NCI-H187 (cell line): Measurements from ENCODE around the gene JSRP1.
A peak's percentile ranks its signal among the peaks of the same experiment; 100 is the strongest.
"Not testable (repeated sequence)": the region's sequence is repeated elsewhere in the genome, so short reads cannot be mapped to it uniquely, and the experiment has no call there.

Source experiments
- DNase-seq, 2 experiments: peaks; one replicate each; lab custom pipeline; 2025; lab: John Stamatoyannopoulos, UW

Gene JSRP1

GRCh38 chr19:2282062-2282861 lies 26.0 kb upstream of the JSRP1 start, which contains the start of gene PEAK3:
TSS of gene PEAK3 (minus strand) at chr19:2282175. CDS start at chr19:2280931, 1,244 bp downstream.
- DNase-seq: no peak

GRCh38 chr19:2281265-2282061 lies 25.2 kb upstream of the JSRP1 start:
- not testable (repeated sequence) for DNase-seq

GRCh38 chr19:2280633-2281264 lies 24.5 kb upstream of the JSRP1 start:
- no peak for DNase-seq

GRCh38 chr19:2278459-2279158 lies 22.4 kb upstream of the JSRP1 start:
- DNase-seq: no peak

GRCh38 chr19:2277138-2277537 lies 20.9 kb upstream of the JSRP1 start:
- DNase-seq: no peak

- DNase-seq: no peak
Measured at GRCh38 chr19:2276429-2276986, 20.3 kb upstream of the JSRP1 start.

GRCh38 chr19:2275588-2276428 lies 19.6 kb upstream of the JSRP1 start:
- DNase-seq: no peak

- DNase-seq: peak; percentile 52 to 68
Measured at GRCh38 chr19:2274931-2275535, 18.8 kb upstream of the JSRP1 start.

- DNase-seq: no peak
Measured at GRCh38 chr19:2274185-2274711, 18.0 kb upstream of the JSRP1 start.

GRCh38 chr19:2273356-2274184 lies 17.4 kb upstream of the JSRP1 start:
- peak; percentile 51 to 85 for DNase-seq

GRCh38 chr19:2271234-2272103 lies 15.3 kb upstream of the JSRP1 start:
- no peak for DNase-seq

GRCh38 chr19:2270423-2271233 lies 14.4 kb upstream of the JSRP1 start:
- peak in 1 of 2 experiments; percentile 46 for DNase-seq

- no peak for DNase-seq
Measured at GRCh38 chr19:2270157-2270422, 13.9 kb upstream of the JSRP1 start.

- peak; percentile 92 to 95 for DNase-seq
Measured at GRCh38 chr19:2269244-2270156, 13.3 kb upstream of the JSRP1 start.

GRCh38 chr19:2268861-2269243 lies 12.6 kb upstream of the JSRP1 start:
- DNase-seq: no peak

- DNase-seq: no peak
Measured at GRCh38 chr19:2268480-2268830, 12.2 kb upstream of the JSRP1 start.
